Peyer's patch (tissue), 4 donors: Measurements from ENCODE around the gene PRR7.

Experiments used
- CTCF ChIP-seq, 6 experiments: fragments of 450-650 bp in 4 of 6; fragments of 200-600 bp in 2 of 6; sonication (generic) in 1 of 6; IDR thresholded peaks; one replicate each; pipeline ENCODE4 v1.5.1; 2017 to 2019; ENCODE audit warnings: antibody characterized with exemption in 6 of 6, mild to moderate bottlenecking in 3 of 6, moderate library complexity in 1 of 6
- POLR2A ChIP-seq, 2 donors: fragments of 450-650 bp; IDR thresholded peaks; one replicate each; pipeline ENCODE4 v1.5.1; 2017; ENCODE audit warnings: antibody characterized with exemption in 2 of 2, mild to moderate bottlenecking in 2 of 2, moderate library complexity in 2 of 2

GRCh38 chr5:177469750-177470525 lies 23.3 kb downstream of the PRR7 start:
- TF ChIP-seq CTCF (IDR thresholded peaks at IDR 0.05), result no peak
- no peak for TF ChIP-seq POLR2A (IDR thresholded peaks at IDR 0.05)
